Renal pelvis (tissue), 12 donors: Measurements from ENCODE around the gene BHLHA9. TPM values are rescaled to one million over a fixed set of nuclear protein-coding genes. Genes with fewer than 3 reads are reported as not detected.
"Not testable (repeated sequence)": the region's sequence is repeated elsewhere in the genome, so short reads cannot be mapped to it uniquely, and the experiment has no call there.

ENCODE experiments used
- DNase-seq: peaks from one replicate; pipeline ENCODE4 v3.0.0-alpha.2; 2013
- long read RNA-seq, 16 experiments: transcript quantifications; one replicate each; lab custom pipeline, GENCODE V29; 2026
- polyA plus RNA-seq, 3 donors: library from polyadenylated mRNA; unstranded; fragments of 120-200 nt; gene quantifications; one replicate each; pipeline ENCODE4 v1.2.1, GENCODE V29; 2013; ENCODE audit not compliant: insufficient read length in 3 of 3

BHLHA9 gene
- not detected for polyA plus RNA-seq
- long read RNA-seq, donor 1, partial matches to known transcripts: 0 of 1 reads
- long read RNA-seq, donor 1, other reads (novel, unspliced or antisense): 0 of 1 reads
- long read RNA-seq, donor 2: 0 reads
- long read RNA-seq, donor 3: 0 reads
- long read RNA-seq, donor 4: 0 reads
- long read RNA-seq, donor 5: 0 reads
- long read RNA-seq, donor 6: 0 reads
- long read RNA-seq, donor 7: 0 reads
- long read RNA-seq, donor 8: 0 reads
- long read RNA-seq, donor 9, partial matches to known transcripts: 0 of 1 reads
- long read RNA-seq, donor 9, other reads (novel, unspliced or antisense): 0 of 1 reads
- long read RNA-seq, donor 10: 0 reads
- long read RNA-seq, donor 11: 0 reads
- long read RNA-seq, donor 12: 0 reads
- long read RNA-seq, donor 13: 0 reads
- long read RNA-seq, donor 14: 0 reads
- long read RNA-seq, donor 15: 0 reads
- long read RNA-seq, donor 16: 0 reads

DNA sequence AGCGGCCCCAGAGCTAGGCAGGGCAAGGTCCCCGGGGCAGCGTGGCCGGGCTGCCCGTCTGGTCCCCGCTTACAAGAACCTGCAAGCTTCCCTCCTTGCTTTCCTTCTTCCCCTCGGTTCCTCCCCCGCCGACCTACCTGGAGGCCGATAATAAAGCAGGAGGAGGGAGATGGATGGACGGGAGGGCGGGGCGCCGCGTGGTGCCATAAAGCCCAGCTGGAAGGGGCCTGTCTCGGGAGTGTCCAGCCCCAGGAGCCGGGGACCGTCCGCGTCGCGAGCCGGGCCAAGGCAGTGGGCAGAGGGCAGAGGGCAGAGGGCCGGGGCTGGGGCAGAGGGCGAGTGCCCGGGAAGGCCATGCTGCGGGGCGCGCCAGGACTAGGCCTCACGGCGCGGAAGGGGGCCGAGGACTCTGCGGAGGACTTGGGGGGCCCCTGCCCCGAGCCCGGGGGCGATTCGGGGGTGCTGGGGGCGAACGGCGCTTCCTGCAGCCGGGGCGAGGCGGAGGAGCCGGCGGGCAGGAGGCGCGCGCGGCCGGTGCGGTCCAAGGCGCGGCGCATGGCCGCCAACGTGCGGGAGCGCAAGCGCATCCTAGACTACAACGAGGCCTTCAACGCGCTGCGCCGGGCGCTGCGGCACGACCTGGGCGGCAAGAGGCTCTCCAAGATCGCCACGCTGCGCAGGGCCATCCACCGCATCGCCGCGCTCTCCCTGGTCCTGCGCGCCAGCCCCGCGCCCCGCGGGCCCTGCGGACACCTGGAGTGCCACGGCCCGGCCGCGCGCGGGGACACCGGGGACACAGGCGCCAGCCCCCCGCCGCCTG, at the start of gene BHLHA9:
Gene BHLHA9, plus strand, starts transcription at position 235 of the 820 bp plus-strand sequence. Its CDS starts 120 bp downstream, at position 355.
- no peak for DNase-seq

DNA sequence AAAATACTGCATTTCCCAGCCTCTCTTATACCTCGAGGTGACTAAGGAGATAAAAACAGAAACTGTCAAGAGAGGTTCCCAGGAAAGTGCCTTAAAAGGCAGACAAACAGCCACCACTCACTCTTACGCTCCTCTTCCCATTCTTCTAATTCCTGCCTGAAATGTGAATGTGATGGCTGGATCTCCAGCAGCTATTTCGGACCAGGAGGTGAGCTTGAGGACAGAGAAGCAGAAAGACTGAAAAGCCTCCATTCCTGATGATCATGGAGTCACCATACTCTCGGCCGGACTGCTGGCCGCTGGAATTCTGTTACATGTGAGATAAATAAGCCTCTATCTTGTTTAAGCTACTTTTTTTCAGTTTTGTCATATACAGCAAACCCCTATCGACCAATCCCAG, 49.0 kb upstream of the BHLHA9 start:
- DNase-seq: no peak

DNA sequence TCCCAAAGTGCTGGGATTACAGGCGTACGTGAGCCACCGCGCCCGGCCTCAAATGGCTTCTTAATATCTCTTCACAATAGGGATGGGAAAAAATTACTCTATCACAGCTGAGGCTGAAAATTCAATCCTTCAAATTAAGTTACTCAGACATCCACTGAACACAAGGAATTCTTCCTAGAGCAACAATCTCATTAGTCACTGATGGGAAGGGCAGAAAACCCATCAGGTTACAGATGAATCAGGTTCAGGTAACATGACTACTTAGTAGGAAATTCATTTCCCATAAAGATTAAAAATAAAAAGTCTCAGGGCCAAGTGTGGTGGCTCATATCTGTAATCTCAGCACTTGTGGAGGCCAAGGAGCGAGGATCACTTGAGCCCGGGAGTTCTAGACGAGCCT, 47.9 kb upstream of the BHLHA9 start:
- DNase-seq: no peak

DNA sequence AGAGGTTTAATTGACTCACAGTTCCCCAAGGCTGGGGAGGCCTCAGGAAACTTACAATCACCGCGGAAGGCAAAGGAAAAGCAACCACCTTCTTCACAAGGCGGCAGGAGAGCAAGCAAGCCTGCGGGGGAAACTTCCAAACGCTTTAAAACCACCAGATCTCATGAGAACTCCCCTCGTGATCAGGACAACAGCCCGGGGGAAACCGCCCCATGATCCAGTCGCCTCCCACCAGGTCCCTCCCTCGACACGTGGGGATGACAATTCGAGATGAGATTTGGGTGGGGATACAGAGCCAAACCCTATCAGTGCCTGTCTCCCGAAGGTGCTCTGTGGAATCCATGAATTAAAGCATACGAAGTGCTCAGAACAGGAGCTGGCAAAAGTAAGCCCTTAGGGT, 46.6 kb upstream of the BHLHA9 start:
- no peak for DNase-seq

DNA sequence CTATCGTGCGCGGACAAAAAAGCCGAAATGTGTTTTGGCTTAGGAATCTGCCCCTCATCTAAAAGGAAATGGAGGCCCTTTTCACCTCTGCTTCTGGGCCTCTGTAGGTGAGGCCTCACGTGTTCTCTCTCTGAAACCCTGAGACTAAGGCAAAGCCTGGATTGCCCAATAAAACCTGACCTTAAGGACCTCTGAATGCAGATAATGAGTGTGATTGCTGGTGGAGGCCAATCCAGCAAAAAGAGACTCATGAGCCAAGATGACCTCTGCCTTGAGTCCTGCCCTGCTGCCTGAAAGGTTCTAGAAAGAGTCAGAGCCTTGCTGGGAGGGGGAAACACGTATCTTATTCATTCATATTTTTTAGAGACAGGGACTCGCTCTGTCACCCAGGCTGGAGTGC, 45.9 kb upstream of the BHLHA9 start:
- DNase-seq: no peak

DNA sequence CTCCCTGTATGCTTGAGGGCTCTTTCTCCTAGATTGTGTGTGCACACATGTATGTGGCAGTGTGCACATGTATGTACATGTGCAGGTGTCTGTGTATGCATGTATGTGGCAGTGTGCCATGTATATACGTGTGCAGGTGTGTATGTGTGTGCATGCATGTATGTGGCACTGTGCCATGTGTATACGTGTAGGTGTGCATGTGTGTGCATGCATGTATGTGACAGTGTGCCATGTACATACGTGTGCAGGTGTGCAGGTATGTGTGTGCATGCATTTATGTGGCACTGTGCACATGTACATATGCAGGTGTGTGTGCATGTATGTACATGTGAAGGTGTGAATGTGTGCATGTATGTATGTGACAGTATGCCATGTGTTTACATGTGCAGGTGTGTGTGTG, 43.9 kb upstream of the BHLHA9 start:
- DNase-seq: no peak

DNA sequence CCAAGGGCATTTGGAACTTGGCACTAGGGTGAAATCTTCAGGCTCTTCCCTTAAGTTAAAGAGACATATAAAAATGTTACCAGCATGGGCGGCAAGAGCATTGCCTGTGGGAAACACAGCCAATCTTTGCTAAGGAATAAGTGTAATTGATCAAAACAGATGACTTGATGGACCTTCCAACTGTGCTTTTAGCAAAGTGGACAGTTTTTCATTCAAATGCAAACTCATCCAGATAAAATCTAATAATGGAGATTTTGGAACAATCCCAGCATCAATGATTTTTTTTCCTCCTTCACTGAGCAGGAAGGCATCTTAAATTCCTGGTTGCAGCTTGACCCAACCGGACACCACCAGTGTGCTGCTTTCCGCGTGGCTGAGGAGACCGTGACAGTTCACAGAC, 42.9 kb upstream of the BHLHA9 start:
- no peak for DNase-seq

DNA sequence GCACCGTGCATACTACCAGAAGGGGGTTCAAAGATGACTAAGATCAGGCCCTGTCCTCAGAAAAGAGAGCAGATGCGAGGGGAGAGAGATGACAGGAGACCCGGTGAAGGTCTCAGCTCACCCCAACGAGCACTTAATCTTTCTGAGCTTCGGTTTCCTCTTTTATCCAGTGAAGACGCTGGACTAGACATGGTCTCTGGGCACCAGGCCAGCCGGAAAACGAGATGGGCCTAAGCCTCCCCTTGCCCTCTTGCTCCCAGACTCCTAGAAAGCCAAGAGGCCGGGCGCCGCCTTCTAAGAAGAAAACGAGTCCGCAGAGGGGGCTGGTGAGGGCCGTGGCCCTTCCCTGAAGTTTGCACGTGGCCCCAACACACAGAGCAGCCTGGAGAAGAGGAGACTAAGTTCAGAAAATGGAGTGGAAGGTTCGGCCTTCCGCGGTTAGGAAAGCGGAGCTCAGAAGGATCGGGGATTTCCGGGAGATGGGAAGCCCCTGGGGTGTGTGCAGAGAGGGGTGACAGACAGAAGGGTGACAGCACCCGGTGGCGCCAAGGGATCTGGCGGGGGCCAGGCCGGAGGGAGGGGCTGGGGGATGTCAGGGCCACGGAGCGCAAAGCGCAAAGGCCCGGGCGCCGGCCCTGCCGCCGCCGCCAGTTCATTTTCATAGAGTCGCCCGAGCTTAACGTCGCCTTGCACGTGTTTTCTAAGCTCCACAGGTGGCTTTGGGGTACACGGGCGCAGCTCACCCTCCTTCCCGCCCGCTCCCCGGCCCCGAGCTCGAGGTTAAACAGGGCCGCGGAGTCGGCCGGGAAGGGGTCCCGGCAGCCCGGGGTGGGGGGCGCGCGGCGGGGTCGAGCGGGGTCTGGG, 42.1 kb upstream of the BHLHA9 start:
- no peak for DNase-seq

DNA sequence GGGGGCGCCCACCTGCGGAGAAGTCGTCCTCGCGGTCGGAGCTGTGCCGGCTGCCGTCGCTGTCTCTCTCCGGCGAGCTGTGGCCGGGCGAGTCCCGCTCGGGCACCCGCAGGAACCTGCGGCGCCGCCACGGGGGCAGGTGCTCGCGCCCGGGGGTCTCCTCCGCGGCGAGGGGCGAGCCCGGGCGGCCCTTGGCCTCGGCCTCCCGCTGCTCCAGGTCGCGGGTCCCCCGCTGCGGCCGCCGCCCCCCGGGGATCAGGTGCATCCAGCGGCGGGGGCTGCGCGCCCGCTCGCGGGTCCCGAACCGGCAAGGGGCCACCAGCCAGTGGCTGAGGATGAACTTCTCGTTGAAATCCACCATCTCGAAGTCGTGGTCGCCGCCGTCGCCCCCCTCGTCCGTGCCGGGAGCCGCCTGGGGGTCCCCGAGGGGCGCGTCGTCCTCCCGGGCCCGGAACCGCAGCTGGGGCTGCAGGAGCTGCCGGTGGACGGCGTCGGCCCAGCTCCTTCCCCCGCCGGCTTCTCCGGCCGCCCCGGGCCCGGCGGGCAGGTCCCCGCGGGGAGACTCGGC, 41.4 kb upstream of the BHLHA9 start:
- no peak for DNase-seq

DNA sequence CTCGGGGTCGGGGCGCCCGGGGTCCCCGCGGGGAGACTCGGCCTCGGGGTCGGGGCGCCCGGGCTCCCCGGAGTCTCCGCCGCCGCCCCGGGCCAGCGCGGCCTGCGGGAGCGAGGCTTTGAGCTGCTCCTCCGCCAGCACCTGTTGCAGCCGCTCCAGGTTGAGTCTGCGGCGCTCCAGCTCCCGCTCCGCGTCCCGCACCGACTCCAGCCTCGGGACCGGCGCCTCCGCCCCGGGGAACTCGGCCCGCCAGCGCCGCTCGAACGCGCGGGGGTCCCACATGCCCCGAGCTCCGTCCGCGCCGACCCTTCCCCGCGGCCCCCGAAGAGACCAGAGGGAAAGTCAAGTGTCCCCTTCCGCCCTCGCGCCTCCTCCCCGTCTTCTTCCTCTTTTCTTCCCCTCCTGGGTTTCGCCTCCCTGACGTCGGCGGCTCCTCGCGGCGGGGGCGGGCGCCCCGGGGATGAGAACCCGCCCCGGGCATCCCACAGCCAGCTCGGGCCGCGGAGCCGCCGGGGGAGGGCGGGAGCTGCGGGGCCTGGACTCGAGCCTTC, 40.8 kb upstream of the BHLHA9 start:
- DNase-seq: no peak

DNA sequence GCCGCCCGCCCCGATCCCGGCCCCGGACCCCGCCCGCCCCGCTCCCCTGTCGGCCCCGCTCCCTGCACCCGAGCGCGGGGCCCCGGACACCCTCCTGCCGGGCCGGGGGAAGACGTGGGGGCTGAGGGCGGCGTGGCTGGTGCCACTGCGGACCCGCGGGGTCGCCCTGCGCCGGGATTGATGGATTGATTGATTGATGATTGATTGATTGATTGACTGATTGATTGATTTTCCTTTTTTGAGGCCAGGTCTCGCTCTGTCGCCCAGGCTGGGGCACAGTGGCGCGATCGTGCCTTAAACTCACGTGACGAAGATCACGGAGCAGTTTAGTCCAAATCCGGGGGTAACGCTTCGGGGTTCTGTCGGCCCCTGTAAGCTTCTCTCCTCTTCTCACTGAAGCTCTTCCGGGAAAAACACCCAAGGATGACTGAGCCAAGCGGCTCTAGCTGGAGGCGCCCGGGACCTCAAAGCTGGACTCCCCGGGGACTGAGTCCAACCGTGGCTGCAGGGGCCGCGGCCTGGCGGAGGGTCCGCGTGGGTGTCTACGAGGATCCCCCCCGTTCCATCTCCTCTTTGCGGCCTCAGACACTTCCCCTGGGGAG, 40.2 kb upstream of the BHLHA9 start:
- DNase-seq: no peak

DNA sequence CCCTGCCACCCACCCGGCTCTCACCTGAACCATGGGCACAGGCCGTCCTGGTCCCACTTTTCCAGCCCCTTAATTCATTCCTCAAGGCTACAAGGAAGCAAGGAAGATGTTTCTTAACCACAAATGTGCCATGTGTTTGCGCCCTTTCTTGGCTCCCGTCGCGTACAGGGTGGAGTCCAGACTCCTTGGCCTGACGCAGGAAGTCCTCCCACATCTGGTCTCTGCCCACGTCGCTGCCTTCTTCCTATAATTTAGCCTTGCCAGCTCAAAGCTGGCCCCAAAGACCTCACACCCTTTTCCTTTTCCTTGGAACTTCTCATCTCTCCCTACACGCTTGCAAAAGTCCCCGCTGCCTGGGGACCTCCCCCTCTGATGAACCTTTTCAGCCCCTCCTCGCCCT, 38.8 kb upstream of the BHLHA9 start:
- no peak for DNase-seq

DNA sequence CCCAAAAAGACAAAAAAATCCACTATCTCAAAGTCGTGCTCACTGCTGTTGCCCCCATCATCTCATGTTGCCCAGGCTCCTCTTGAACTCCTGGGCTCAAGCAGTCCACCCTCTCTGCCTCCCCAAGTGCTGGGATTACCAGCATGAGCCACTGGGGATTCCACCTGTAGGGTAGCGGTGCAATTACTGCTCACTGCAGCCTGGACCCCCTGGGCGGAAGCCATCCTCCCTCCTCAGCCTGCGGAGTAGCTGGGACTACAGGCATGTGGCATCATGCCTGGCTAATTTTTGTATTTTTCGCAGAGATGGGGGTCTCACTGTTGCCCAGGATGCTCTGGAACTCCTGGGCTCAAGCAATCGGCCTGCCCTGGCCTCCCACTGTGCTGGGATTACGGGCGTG, 37.9 kb upstream of the BHLHA9 start:
- DNase-seq: no peak

DNA sequence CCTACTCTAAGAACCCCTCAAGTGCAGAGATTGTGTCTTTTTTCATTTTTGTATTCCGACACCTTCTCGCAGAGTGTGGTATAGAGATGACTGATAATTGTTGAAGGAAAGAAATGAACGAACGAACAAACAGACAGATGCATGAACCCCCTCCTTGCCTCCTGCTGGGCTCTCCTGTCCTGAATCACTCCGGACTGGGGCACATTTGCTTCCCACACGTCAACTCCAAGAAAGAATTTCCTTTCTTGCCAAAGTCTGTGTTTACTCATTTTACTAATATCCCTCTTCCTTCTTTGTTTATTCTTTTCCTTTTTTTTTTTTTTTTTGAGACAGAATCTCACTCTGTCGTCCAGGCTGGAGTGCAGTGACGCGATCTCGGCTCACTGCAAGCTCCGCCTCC, 37.5 kb upstream of the BHLHA9 start:
- no peak for DNase-seq

DNA sequence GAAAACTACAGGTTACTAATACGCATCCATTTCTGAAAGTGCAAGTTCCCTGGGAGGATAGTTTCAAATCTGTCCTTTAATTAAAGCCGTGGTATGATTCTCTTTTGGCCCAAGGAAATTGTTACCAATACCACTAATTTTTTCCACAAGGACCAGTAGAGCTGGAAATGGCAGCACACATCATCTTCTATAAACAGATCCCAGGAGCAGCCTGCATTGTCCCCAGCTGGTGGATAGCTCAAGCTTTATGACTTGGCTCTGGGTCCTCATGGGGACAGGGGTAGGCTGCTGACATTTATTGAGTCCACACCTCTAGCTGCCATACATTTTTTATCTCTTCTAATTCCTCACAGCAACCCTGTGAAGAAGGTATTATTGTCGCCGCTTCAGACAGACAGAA, 35.8 kb upstream of the BHLHA9 start:
- no peak for DNase-seq

DNA sequence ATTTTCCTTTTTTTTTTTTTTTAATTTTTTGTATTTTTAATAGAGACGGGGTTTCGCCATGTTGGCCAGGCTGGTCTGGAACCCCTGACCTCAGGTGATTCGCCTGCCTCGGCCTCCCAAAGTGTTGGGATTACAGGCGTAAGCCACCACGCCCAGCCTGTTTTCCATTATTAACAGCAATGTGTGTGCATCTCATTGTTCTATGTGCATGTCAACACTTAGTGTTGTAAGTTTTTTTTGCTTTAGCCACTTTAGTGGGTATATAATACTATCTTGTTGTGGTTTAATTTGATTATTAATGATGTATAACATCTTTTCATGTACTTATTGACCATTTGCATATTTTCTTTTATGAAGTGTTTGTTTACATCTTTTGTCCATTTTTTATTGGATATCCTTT, 32.8 kb upstream of the BHLHA9 start:
- DNase-seq: no peak

DNA sequence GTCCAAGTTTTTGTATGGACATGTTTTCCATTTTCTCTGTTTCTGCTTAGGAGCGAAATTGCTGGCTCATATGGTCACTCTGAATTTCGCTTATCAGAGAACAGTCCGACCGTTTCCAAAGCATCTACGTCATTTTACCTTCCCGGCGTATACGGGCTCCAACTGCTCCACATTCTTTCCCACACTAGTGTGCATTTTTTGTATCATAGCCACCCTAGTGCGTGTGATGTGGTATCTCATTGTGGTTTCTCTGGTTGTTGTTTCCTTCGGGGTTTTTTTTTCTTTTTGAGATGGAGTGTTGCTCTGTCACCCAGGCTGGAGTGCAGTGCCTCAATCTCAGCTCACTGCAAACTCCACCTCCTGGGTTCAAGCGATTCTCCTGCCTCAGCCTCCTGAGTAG, 31.0 kb upstream of the BHLHA9 start:
- no peak for DNase-seq

DNA sequence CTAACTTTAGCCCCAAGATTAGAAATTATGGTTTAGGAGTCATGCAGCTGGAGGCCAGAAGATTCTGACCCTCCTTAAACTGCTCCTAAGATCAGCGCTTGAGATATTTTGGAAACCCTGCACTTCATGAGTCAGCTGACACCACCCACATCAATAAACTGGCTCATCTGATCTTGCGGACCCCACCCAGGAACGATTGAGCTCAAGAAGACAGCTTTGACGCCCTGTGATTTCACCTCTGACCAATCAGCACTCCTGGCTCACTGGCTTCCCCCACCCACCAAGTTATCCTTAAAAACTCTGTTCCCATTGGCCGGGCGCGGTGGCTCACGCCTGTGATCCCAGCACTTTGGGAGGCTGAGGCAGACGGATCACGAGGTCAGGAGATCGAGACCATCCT, 29.8 kb upstream of the BHLHA9 start:
- not testable (repeated sequence) for DNase-seq

DNA sequence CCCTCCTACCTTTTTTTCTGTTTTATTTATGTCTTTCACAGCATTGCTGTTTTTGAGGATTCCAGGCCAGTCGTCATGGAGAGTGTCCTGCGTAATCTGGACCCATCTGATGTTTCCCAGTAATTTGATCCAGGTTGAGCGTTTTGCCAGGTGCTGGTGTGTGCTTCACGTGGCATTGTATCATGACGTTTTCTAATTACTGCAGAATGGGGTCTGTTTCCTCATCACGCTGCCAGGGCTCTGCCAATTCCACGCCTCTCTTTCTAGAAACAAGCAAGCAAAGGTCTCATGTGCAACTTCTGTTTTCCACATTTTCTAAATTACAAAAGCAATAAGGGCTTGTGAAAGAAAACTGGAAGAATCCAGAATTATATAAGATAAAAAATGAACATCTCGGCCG, 28.3 kb upstream of the BHLHA9 start:
- DNase-seq: no peak

DNA sequence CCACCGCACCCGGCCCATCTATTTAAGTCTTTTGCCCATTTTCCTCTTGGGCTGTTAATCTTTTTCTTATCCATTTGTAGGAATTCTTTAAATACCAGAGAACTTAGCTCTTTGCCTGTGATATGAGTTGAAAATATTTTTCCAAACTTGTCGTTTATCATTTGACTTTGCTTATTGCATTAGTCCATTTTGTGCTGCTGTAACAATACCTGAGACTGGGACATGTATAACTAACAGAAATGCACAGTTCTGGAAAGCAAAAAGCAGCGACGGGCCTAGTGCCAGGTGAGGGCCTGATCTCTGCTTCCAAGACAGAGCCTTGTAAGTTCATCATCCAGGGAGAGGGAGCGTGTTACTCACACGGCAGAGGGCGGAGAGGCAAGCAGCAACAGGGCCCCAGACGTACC, 25.6 kb upstream of the BHLHA9 start:
- no peak for DNase-seq
